ENCODE measurements around the gene RHOT1.
"Not testable (repeated sequence)": the region's sequence is repeated elsewhere in the genome, so short reads cannot be mapped to it uniquely, and the experiment has no call there.

Gene RHOT1

GRCh38 chr17:32142038-32142856 lies at the start of gene RHOT1:
TSS of gene RHOT1 (plus strand) at chr17:32142502. CDS start at chr17:32142693, 191 bp downstream.
- peak within 1 kb of the TSS; percentile 95 to 100 for H3K4me3 ChIP-seq (replicated peaks in 1 of 2; ENCODE audit: low read depth in 2 of 2, low read length in 2 of 2)
- TF ChIP-seq, protein P1, sequence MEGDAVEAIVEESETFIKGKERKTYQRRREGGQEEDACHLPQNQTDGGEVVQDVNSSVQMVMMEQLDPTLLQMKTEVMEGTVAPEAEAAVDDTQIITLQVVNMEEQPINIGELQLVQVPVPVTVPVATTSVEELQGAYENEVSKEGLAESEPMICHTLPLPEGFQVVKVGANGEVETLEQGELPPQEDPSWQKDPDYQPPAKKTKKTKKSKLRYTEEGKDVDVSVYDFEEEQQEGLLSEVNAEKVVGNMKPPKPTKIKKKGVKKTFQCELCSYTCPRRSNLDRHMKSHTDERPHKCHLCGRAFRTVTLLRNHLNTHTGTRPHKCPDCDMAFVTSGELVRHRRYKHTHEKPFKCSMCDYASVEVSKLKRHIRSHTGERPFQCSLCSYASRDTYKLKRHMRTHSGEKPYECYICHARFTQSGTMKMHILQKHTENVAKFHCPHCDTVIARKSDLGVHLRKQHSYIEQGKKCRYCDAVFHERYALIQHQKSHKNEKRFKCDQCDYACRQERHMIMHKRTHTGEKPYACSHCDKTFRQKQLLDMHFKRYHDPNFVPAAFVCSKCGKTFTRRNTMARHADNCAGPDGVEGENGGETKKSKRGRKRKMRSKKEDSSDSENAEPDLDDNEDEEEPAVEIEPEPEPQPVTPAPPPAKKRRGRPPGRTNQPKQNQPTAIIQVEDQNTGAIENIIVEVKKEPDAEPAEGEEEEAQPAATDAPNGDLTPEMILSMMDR (IDR thresholded peaks at IDR 0.05; ENCODE audit: low read depth, low read length): peak; percentile 60
- peak; percentile 79 to 92 for DNase-seq (ENCODE audit: low read depth in 2 of 2)

DNA sequence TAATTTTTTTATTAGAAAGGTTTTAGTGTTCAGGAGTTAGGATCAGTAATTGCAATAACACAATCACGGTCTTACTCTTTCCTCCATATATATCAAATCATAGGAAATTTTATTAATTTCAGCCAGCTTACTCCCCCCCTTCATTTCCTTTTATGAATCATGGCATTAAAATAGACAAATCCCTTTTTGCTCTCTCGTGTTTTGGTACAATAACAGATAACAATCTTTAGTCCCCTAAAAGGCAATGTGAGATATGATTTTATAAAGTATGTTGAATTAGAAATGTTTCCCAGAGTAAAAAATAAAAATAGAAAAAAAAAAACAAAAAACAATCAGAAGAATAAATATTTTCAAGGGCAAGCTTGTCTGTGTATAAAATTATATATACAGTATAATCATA lies 42.6 kb upstream of the RHOT1 start:
- TF ChIP-seq, protein P1 (IDR thresholded peaks at IDR 0.05; ENCODE audit: low read depth, low read length): no peak
- no peak overlapping the region for H3K4me3 ChIP-seq (replicated peaks in 1 of 2; ENCODE audit: low read depth in 2 of 2, low read length in 2 of 2)
- no peak for DNase-seq (ENCODE audit: low read depth in 2 of 2)

DNA sequence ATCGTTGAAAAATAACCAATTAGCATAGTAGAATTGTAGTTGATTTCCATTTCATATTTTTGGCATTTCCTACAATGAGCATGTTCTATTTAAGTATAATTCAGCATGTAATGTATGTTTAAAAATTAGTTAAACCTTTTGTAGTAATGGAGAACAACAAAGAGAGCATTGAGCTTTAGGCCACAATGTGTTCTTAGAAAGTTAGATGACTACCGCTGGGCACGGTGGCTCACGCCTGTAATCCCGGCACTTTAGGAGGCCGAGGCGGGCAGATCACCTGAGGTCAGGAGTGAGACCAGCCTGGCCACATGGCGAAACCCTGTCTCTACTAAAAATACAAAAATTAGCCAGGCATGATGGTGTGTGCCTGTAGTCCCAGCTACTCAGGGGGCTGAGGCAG lies 42.0 kb upstream of the RHOT1 start:
- not testable (repeated sequence) for H3K4me3 ChIP-seq (replicated peaks in 1 of 2; ENCODE audit: low read depth in 2 of 2, low read length in 2 of 2); DNase-seq (ENCODE audit: low read depth in 2 of 2)

GRCh38 chr17:32100971-32101631 lies 41.2 kb upstream of the RHOT1 start:
- no peak overlapping the region for H3K4me3 ChIP-seq (replicated peaks in 1 of 2; ENCODE audit: low read depth in 2 of 2, low read length in 2 of 2)
- TF ChIP-seq, protein P1 (IDR thresholded peaks at IDR 0.05; ENCODE audit: low read depth, low read length): no peak
- DNase-seq (ENCODE audit: low read depth in 2 of 2): no peak

DNA sequence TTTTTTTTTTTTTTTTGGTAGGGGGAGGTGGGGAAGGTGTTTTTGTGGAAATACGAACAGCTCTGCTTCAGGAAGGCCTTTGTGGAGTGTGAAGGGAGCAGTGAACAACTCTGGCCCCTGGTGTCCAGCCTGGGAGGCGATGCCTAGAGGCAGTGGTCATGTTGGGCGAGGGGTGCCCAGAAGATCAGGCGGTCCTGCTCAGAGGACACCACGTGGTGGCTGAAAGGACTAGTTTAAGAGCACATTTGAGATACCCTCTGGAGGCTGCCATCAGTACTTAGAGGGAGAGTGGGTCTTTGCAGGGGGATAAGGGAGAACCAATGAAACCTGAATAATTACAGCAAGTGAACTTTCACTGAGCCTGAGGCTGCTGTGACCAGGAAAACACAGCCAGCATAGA lies 40.1 kb upstream of the RHOT1 start:
- TF ChIP-seq, protein P1 (IDR thresholded peaks at IDR 0.05; ENCODE audit: low read depth, low read length): no peak
- H3K4me3 ChIP-seq (replicated peaks in 1 of 2; ENCODE audit: low read depth in 2 of 2, low read length in 2 of 2): no peak overlapping the region
- DNase-seq (ENCODE audit: low read depth in 2 of 2): no peak

- peak; percentile 37 to 71 for DNase-seq (ENCODE audit: low read depth in 2 of 2)
- TF ChIP-seq, protein P1 (IDR thresholded peaks at IDR 0.05; ENCODE audit: low read depth, low read length): no peak
- H3K4me3 ChIP-seq (replicated peaks in 1 of 2; ENCODE audit: low read depth in 2 of 2, low read length in 2 of 2): no peak overlapping the region
Observed at GRCh38 chr17:32102646-32103186, 39.6 kb upstream of the RHOT1 start.

DNA sequence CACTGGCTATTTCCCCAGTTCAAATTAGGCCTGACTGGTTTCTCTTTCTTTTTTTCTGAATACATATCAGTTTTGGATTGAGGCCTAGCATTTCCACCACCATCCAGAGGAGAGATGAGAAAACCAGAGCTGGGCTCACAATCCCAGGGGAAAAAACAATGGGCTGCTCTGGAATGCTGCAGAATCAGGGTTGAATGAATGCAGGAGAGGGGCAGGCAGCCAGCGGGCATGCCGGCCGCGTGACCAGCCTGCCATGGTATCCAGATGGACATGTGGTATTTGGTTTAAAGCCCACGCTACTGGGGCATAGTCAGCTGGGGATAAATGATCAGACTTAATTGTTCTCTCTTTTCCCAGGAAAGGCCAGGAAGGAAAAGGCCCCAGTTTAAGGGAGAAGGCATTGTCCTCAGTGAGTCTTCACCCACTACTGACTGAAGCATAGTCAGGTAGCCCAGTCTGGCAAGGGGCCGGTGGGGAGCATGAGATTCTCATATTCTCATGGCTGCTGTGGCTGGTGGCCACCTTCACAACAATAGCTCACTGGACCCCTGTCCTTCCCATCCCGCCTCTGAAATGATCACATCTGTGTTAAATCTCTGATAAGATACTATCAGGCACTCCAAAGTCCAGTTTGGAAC lies 38.7 kb upstream of the RHOT1 start:
- TF ChIP-seq, protein P1 (IDR thresholded peaks at IDR 0.05; ENCODE audit: low read depth, low read length): no peak
- peak; percentile 25 to 69 for DNase-seq (ENCODE audit: low read depth in 2 of 2)
- no peak overlapping the region for H3K4me3 ChIP-seq (replicated peaks in 1 of 2; ENCODE audit: low read depth in 2 of 2, low read length in 2 of 2)

All from cardiac fibroblast (primary cell).